Vagina (tissue), 2 donors: ENCODE measurements around the gene SIGLEC12. TPM values are rescaled to one million over a fixed set of nuclear protein-coding genes. Genes with fewer than 3 reads are reported as not detected.

ENCODE experiments used
- DNase-seq, 2 donors: peaks; one replicate each; pipeline ENCODE4 v3.0.0-alpha.2; 2017; ENCODE audit errors: extremely low spot score in 2 of 2
- H3K27ac ChIP-seq: fragments of 200-600 bp; sonication (generic); one replicate; pipeline ENCODE4 v1.5.1; 2019
- H3K27me3 ChIP-seq: fragments of 200-600 bp; sonication (generic); one replicate; pipeline ENCODE4 v1.5.1; 2019
- H3K36me3 ChIP-seq, 2 donors: fragments of 200-600 bp; sonication (generic); one replicate each; pipeline ENCODE4 v1.5.1; 2017 to 2019
- H3K4me1 ChIP-seq: fragments of 200-600 bp; sonication (generic); one replicate; pipeline ENCODE4 v1.5.1; 2019
- H3K4me3 ChIP-seq, 2 donors: fragments of 200-600 bp; sonication (generic); 1 replicate in 1 of 2; 2 replicates in 1 of 2; pipeline ENCODE4 v1.5.1; 2016 to 2019
- H3K9me3 ChIP-seq: fragments of 200-600 bp; sonication (generic); one replicate; pipeline ENCODE4 v1.5.1; 2019
- POLR2A ChIP-seq, 2 donors: fragments of 450-650 bp; IDR thresholded peaks; one replicate each; pipeline ENCODE4 v1.6.1; 2017; ENCODE audit warnings: antibody characterized with exemption in 2 of 2, mild to moderate bottlenecking in 2 of 2, moderate library complexity in 2 of 2
- POLR2AphosphoS5 ChIP-seq, 2 donors: sonication (generic); formaldehyde crosslinking; IDR thresholded peaks; one replicate each; pipeline ENCODE4 v1.9.0; 2017; ENCODE audit warnings: antibody characterized with exemption in 2 of 2, mild to moderate bottlenecking in 2 of 2, low read depth in 1 of 2; ENCODE audit not compliant: insufficient read depth in 1 of 2
- intact Hi-C: fragments of 100-400 bp; cut with DNase I; formaldehyde crosslinking; loops from one replicate; pipeline ENCODE4 v1.15.1; 2023
- total RNA-seq: library from RNA; depleted of rRNA; stranded (reverse); fragments of >200 nt; gene quantifications from one replicate; pipeline ENCODE4 v1.2.3, GENCODE V29; 2016
- TF ChIP-seq, protein P1 (sequence below), 3 experiments: fragments of 450-650 bp in 2 of 3; fragments of 200-600 bp in 1 of 3; sonication (generic) in 1 of 3; IDR thresholded peaks; one replicate each; pipeline ENCODE4 v1.5.1; 2017 to 2019; ENCODE audit warnings: antibody characterized with exemption in 3 of 3, mild to moderate bottlenecking in 2 of 3, moderate library complexity in 2 of 3

Gene SIGLEC12
- total RNA-seq, 1 donor from 2014 or later, result not detected

DNA sequence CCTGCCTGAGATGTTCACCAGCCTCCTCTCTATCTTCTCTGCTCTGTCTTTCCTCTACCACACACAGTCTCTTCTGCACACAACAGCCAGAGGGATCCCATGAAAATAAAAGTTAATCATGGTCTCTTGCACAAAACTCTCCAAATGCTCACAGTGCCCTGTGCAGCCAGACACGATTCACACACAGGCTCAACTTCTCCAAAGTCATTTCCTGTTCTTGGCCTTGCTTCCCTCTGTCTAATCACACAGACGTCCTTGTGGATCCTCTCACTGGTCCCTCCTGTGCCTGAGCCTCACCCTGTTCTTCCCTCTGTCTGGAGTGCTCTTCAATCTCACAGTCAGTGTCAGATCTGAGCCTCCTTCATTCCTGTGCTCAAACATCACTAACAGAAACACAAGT lies 7.8 kb downstream of the SIGLEC12 start:
- intact Hi-C loops, result loop anchor here (5.0 kb wide), 1 partner anchor 39 kb away; the partner anchor contains the start of gene SIGLEC6
- H3K4me1 ChIP-seq, result no peaks in the 10 kb centered on the region
- H3K27me3 ChIP-seq, result no peaks in the 10 kb centered on the region
- H3K4me3 ChIP-seq, result no peak overlapping the region
- no peak for TF ChIP-seq POLR2A (IDR thresholded peaks at IDR 0.05)
- no peak for TF ChIP-seq POLR2AphosphoS5 (IDR thresholded peaks at IDR 0.05; ENCODE audit: insufficient read depth in 1 of 2, low read depth in 1 of 2)
- TF ChIP-seq, protein P1, sequence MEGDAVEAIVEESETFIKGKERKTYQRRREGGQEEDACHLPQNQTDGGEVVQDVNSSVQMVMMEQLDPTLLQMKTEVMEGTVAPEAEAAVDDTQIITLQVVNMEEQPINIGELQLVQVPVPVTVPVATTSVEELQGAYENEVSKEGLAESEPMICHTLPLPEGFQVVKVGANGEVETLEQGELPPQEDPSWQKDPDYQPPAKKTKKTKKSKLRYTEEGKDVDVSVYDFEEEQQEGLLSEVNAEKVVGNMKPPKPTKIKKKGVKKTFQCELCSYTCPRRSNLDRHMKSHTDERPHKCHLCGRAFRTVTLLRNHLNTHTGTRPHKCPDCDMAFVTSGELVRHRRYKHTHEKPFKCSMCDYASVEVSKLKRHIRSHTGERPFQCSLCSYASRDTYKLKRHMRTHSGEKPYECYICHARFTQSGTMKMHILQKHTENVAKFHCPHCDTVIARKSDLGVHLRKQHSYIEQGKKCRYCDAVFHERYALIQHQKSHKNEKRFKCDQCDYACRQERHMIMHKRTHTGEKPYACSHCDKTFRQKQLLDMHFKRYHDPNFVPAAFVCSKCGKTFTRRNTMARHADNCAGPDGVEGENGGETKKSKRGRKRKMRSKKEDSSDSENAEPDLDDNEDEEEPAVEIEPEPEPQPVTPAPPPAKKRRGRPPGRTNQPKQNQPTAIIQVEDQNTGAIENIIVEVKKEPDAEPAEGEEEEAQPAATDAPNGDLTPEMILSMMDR (IDR thresholded peaks at IDR 0.05), result no peak
- no peak overlapping the region for H3K27ac ChIP-seq
- H3K36me3 ChIP-seq, result no peaks in the 10 kb centered on the region
- no peaks in the 10 kb centered on the region for H3K9me3 ChIP-seq
- no peak for DNase-seq

DNA sequence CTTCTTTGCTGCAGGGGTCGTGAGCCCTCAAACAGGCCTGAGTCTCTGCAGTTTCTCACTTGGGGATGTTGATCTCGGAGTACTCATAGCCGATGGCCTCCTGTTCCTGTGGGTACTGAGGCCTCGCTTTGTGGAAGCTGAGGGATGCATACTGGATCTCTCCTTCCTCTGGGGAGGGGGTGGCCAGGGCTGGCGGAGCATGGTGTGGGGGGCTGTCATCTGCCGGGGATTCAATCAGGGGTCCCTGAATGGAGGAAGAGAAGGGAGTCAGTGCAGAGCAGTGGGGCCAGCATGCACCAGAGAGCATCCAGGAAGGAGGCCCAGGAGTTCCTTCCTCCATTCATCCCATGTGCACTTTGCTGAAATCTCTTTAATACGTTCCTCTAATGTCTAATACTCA lies 10.0 kb downstream of the SIGLEC12 start:
- TF ChIP-seq POLR2A (IDR thresholded peaks at IDR 0.05) (no peak), POLR2AphosphoS5 (IDR thresholded peaks at IDR 0.05; ENCODE audit: insufficient read depth in 1 of 2, low read depth in 1 of 2) (no peak)
- TF ChIP-seq, protein P1 (IDR thresholded peaks at IDR 0.05), result no peak
- Histone ChIP-seq H3K9me3 (no peaks in the 10 kb centered on the region), H3K4me3 (no peak overlapping the region), H3K36me3 (no peaks in the 10 kb centered on the region), H3K4me1 (no peaks in the 10 kb centered on the region), H3K27ac (no peak overlapping the region), H3K27me3 (no peaks in the 10 kb centered on the region)
- no peak for DNase-seq
- intact Hi-C loops, result loop anchor here (5.0 kb wide), 1 partner anchor 41 kb away; the partner anchor contains the start of gene SIGLEC6

DNA sequence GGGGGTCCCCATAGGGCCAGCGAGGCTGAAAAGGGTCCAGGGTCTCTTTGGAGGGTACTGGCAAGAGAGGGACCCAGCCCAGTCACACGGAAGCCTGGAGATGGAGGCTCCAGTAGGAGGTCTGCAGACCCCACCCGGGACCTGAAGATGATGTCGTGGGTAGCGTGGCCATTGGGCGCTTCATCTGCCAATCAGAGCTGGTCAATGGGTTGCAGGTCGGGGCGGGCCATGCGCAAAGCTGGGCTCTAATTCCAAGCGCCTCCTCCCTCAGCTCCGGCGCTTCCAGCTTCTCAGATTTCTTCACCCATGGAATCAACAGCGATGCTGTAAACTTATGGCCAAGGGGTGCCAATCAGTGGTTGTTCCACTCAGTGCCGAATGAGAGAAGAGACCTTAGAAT lies 10.9 kb downstream of the SIGLEC12 start:
- no peak for DNase-seq
- no peaks in the 10 kb centered on the region for H3K4me1 ChIP-seq
- no peak overlapping the region for H3K4me3 ChIP-seq
- H3K27ac ChIP-seq, result no peak overlapping the region
- intact Hi-C loops, result loop anchor here (5.0 kb wide), 1 partner anchor 42 kb away; the partner anchor contains the start of gene SIGLEC6
- TF ChIP-seq POLR2A (IDR thresholded peaks at IDR 0.05) (no peak), POLR2AphosphoS5 (IDR thresholded peaks at IDR 0.05; ENCODE audit: insufficient read depth in 1 of 2, low read depth in 1 of 2) (no peak)
- TF ChIP-seq, protein P1 (IDR thresholded peaks at IDR 0.05), result no peak
- H3K9me3 ChIP-seq, result no peaks in the 10 kb centered on the region
- no peaks in the 10 kb centered on the region for H3K36me3 ChIP-seq
- H3K27me3 ChIP-seq, result no peaks in the 10 kb centered on the region

DNA sequence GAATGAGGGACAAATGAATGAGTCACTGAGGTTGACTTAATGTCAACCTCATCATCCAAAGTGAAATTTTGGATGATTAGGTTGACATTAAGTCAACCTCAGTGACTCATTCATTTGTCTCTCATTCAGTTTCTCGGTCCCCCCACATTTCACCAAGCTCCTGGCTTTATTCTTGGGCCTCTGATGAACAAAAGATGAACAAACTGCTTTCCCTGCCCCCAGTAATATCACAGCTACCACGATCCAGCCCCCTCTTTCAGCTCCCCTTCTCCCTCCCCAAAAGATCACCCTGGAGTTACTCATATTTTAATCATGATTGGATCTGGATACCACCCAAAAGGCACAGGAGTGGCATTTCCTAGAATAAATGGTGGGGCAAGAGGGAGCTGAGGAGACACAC lies 12.5 kb downstream of the SIGLEC12 start:
- Histone ChIP-seq H3K9me3 (no peaks in the 10 kb centered on the region), H3K27me3 (no peaks in the 10 kb centered on the region), H3K27ac (no peak overlapping the region), H3K4me3 (no peak overlapping the region), H3K4me1 (no peaks in the 10 kb centered on the region), H3K36me3 (no peaks in the 10 kb centered on the region)
- TF ChIP-seq, protein P1 (IDR thresholded peaks at IDR 0.05), result no peak
- no peak for TF ChIP-seq POLR2AphosphoS5 (IDR thresholded peaks at IDR 0.05; ENCODE audit: insufficient read depth in 1 of 2, low read depth in 1 of 2)
- no peak for TF ChIP-seq POLR2A (IDR thresholded peaks at IDR 0.05)
- intact Hi-C loops, result no loop called here
- DNase-seq, result no peak

DNA sequence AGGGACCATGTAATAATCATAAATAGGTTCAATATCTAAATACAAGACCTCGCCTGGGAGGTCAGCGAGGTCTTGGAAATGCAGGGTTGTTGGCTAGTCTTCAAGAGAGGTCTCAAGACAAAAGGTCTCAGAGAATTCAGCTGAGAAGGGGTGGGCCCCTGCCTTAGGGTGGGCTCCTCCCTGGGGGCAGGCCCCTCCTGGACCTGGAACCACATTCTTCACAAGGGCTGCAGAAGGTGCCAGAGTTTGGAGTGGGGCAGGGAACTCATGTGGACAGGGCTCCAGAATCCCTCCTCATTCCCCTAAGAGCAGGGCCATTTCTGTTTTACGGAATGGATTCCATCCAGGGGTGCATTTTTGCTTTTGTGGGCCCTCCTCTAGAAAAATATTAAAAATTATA lies 13.1 kb downstream of the SIGLEC12 start:
- DNase-seq, result no peak
- intact Hi-C loops, result no loop called here
- Histone ChIP-seq H3K4me1 (no peaks in the 10 kb centered on the region), H3K27me3 (no peaks in the 10 kb centered on the region), H3K9me3 (no peaks in the 10 kb centered on the region), H3K36me3 (no peaks in the 10 kb centered on the region), H3K27ac (no peak overlapping the region), H3K4me3 (no peak overlapping the region)
- TF ChIP-seq, protein P1 (IDR thresholded peaks at IDR 0.05), result no peak
- TF ChIP-seq POLR2AphosphoS5 (IDR thresholded peaks at IDR 0.05; ENCODE audit: insufficient read depth in 1 of 2, low read depth in 1 of 2), result no peak
- no peak for TF ChIP-seq POLR2A (IDR thresholded peaks at IDR 0.05)
